HepG2 (cell line): ENCODE results near the gene ESPN. TPM values are rescaled to one million over a fixed set of nuclear protein-coding genes. Genes with fewer than 3 reads are reported as not detected.

Experiments used
- ATAC-seq: fragments of 200-7000 bp; cut with Tn5 transposase; 3 replicates; pipeline ENCODE4 v1.9.1; 2020; ENCODE audit warnings: mild to moderate bottlenecking, moderate library complexity
- BruUV-seq: library from RNA; stranded (reverse); fragments of 400-500 nt; replicated peaks from 2 replicates; lab custom pipeline; 2021; lab: Mats Ljungman, UMichigan
- CTCF ChIA-PET: fragments of 300-600 bp; formaldehyde crosslinking; extraction: SDS; loops from one replicate; lab custom pipeline; 2021; ENCODE audit warnings: low total read pairs, inconsistent platforms, low intra/inter-chr PET ratio; lab: Yijun Ruan, JAX
- POLR2A ChIA-PET: fragments of 350-600 bp; sonication (Branson Sonifier 250); formaldehyde crosslinking; loops from one replicate; lab custom pipeline; 2020; ENCODE audit warnings: antibody characterized with exemption, inconsistent platforms; lab: Yijun Ruan, JAX
- DNase-seq: peaks from one replicate; pipeline ENCODE4 v3.0.0-alpha.2; 2015; ENCODE audit warnings: low spot score
- FAIRE-seq: peaks from 3 replicates; lab custom pipeline; 2011; peaks lifted over from hg19 to GRCh38; lab: Jason Lieb, UNC
- H2AFZ ChIP-seq: one replicate; pipeline ENCODE4 v1.6.1; 2011; ENCODE audit warnings: low read length, inconsistent platforms
- H3K27ac ChIP-seq: fragments of 300-600 bp; 3 replicates; pipeline ENCODE4 v1.8.0; 2011; ENCODE audit warnings: mixed run types, mild to moderate bottlenecking, mixed read lengths, low read length, inconsistent platforms; ENCODE audit not compliant: insufficient read depth; ENCODE audit errors: extremely low read length
- H3K27me3 ChIP-seq, 2 experiments: fragments of 200-600 bp in 1 of 2; 2 replicates in 1 of 2; 3 replicates in 1 of 2; pipeline versions ENCODE4 v1.6.0 to v1.8.0; 2011; ENCODE audit warnings: low read length in 2 of 2, mild to moderate bottlenecking in 2 of 2, moderate library complexity in 2 of 2, inconsistent platforms in 1 of 2; ENCODE audit not compliant: insufficient read depth in 2 of 2, control insufficient read depth in 1 of 2
- H3K36me3 ChIP-seq, 2 experiments: fragments of 200-600 bp in 1 of 2; replicated peaks in 1 of 2; 2 replicates in 1 of 2; 3 replicates in 1 of 2; pipeline versions ENCODE4 v1.5.1 to v1.8.0; 2011; ENCODE audit warnings: low read length in 2 of 2, inconsistent platforms in 1 of 2; ENCODE audit not compliant: insufficient read depth in 2 of 2, control insufficient read depth in 1 of 2
- H3K4me1 ChIP-seq: 2 replicates; pipeline ENCODE4 v1.5.1; 2012; ENCODE audit warnings: low read length, inconsistent platforms; ENCODE audit not compliant: insufficient read depth
- H3K4me2 ChIP-seq: 2 replicates; pipeline ENCODE4 v1.6.0; 2011; ENCODE audit warnings: low read depth, low read length, inconsistent platforms
- H3K4me3 ChIP-seq, 3 experiments: fragments of 200-600 bp in 1 of 3; sonication (generic), shearing (Covaris generic) in 1 of 3; replicated peaks in 1 of 3; 2 replicates each; pipeline ENCODE4 v1.5.1; 2011 to 2016; ENCODE audit warnings: low read length in 3 of 3, inconsistent platforms in 2 of 3, low read depth in 2 of 3, mild to moderate bottlenecking in 2 of 3, control low read depth in 1 of 3, mixed read lengths in 1 of 3; ENCODE audit not compliant: insufficient read depth in 1 of 3
- H3K79me2 ChIP-seq: one replicate; pipeline ENCODE4 v1.6.1; 2011; ENCODE audit warnings: low read length, inconsistent platforms; ENCODE audit not compliant: insufficient read depth
- H3K9ac ChIP-seq: 2 replicates; pipeline ENCODE4 v1.6.0; 2011; ENCODE audit warnings: mild to moderate bottlenecking, low read depth, low read length, inconsistent platforms; ENCODE audit not compliant: insufficient read depth
- H3K9me3 ChIP-seq: 2 replicates; pipeline ENCODE4 v1.5.1; 2012; ENCODE audit warnings: mild to moderate bottlenecking, low read length
- H4K20me1 ChIP-seq: 2 replicates; pipeline ENCODE4 v1.6.0; 2011; ENCODE audit warnings: inconsistent platforms, mild to moderate bottlenecking, low read length, moderate library complexity; ENCODE audit not compliant: insufficient read depth
- CREB1 ChIP-seq, 2 experiments: fragments of 450-650 bp in 1 of 2; IDR thresholded peaks; 2 replicates each; pipeline ENCODE4 v1.6.1; 2016 to 2017; ENCODE audit warnings: control low read depth in 1 of 2, mild to moderate bottlenecking in 1 of 2, missing compliant biosample characterization in 1 of 2, missing genetic modification characterization in 1 of 2
- KMT2B ChIP-seq: IDR thresholded peaks from 2 replicates; pipeline ENCODE4 v1.6.1; 2016; ENCODE audit warnings: missing genetic modification reagents, missing compliant biosample characterization
- NR2F6 ChIP-seq, 2 experiments: IDR thresholded peaks; 2 replicates each; pipeline ENCODE4 v1.6.1; 2016; ENCODE audit warnings: antibody characterized with exemption in 1 of 2, mild to moderate bottlenecking in 1 of 2
- SMAD1 ChIP-seq: sonication (generic); formaldehyde crosslinking; IDR thresholded peaks from 2 replicates; pipeline ENCODE4 v1.4.0; 2020; ENCODE audit warnings: missing genetic modification reagents, low read depth, mild to moderate bottlenecking, borderline replicate concordance
- SMC3 ChIP-seq: IDR thresholded peaks from 2 replicates; pipeline ENCODE4 v1.6.1; 2011; ENCODE audit warnings: low read length, improper control_type of control experiment
- XBP1 ChIP-seq: sonication (generic); formaldehyde crosslinking; IDR thresholded peaks from 2 replicates; pipeline ENCODE4 v1.5.0; 2020; ENCODE audit warnings: missing genetic modification reagents
- ZFP37 ChIP-seq: sonication (generic); formaldehyde crosslinking; IDR thresholded peaks from 2 replicates; pipeline ENCODE4 v1.4.0; 2020; ENCODE audit warnings: missing genetic modification reagents, borderline replicate concordance
- ZMYM4 ChIP-seq: sonication (generic); formaldehyde crosslinking; IDR thresholded peaks from 2 replicates; pipeline ENCODE4 v1.8.1; 2023; ENCODE audit warnings: mild to moderate bottlenecking, missing genetic modification reagents
- ZNF160 ChIP-seq: sonication (generic); formaldehyde crosslinking; IDR thresholded peaks from 2 replicates; pipeline ENCODE4 v1.8.0; 2022; ENCODE audit warnings: mild to moderate bottlenecking, inconsistent platforms, missing genetic modification reagents
- ZNF441 ChIP-seq: sonication (generic); formaldehyde crosslinking; IDR thresholded peaks from 2 replicates; pipeline ENCODE4 v1.7.0; 2021; ENCODE audit warnings: missing genetic modification reagents, borderline replicate concordance
- ZNF720 ChIP-seq: sonication (generic); formaldehyde crosslinking; IDR thresholded peaks from 2 replicates; pipeline ENCODE4 v1.4.0; 2020; ENCODE audit warnings: missing genetic modification reagents
- ZNF768 ChIP-seq: sonication (generic); formaldehyde crosslinking; IDR thresholded peaks from 2 replicates; pipeline ENCODE4 v1.4.0; 2020; ENCODE audit warnings: missing genetic modification reagents
- ZNF878 ChIP-seq: sonication (generic); formaldehyde crosslinking; IDR thresholded peaks from 2 replicates; pipeline ENCODE4 v1.8.1; 2023; ENCODE audit warnings: mild to moderate bottlenecking, missing genetic modification reagents, moderate library complexity
- WGBS: methylation state at CpG from one replicate; pipeline ENCODE4 v1.1.6; 2017; ENCODE audit warnings: low lambda C conversion rate; 5-methylcytosine and 5-hydroxymethylcytosine counted together
- in situ Hi-C: cut with HindIII; loops from 2 replicates; pipeline ENCODE4 v1.10.0; 2017; ENCODE audit warnings: low pct_unique_long_range_greater_than_20kb; ENCODE audit not compliant: extremely low pct_ligation_motif_present
- intact Hi-C: fragments of 100-400 bp; cut with micrococcal nuclease; formaldehyde crosslinking; loops from one replicate; pipeline ENCODE4 v1.10.0; 2022; ENCODE audit not compliant: unreplicated experiment
- polyA plus RNA-seq, 8 experiments: library from polyadenylated mRNA; depleted of rRNA in 3 of 8; stranded (reverse) in 7 of 8; unstranded in 1 of 8; fragments of >200 nt; fragmentation: Illumina TruSeq in 4 of 8; extraction: Trizol in 4 of 8; gene quantifications; 2 replicates each; pipeline versions ENCODE4 v1.2.1 to v1.2.3, GENCODE V29; 2011 to 2016; ENCODE audit warnings: low read depth in 4 of 8, missing spikeins in 1 of 8, mixed read lengths in 1 of 8; ENCODE audit not compliant: insufficient read depth in 1 of 8
- total RNA-seq, 5 experiments: library from RNA; depleted of rRNA; stranded (reverse); fragments of >200 nt; fragmentation: Illumina TruSeq; extraction: Trizol; gene quantifications; 2 replicates each; pipeline ENCODE4 v1.2.3, GENCODE V29; 2016; ENCODE audit warnings: low read depth in 1 of 5
- TF ChIP-seq, protein P1 (sequence below): sonication (generic); formaldehyde crosslinking; IDR thresholded peaks from 2 replicates; pipeline ENCODE4 v1.5.1; 2020; ENCODE audit warnings: missing genetic modification reagents, mild to moderate bottlenecking, borderline replicate concordance
- TF ChIP-seq, protein P2 (sequence below): sonication (generic); formaldehyde crosslinking; IDR thresholded peaks from 2 replicates; pipeline ENCODE4 v1.4.0; 2020; ENCODE audit warnings: mild to moderate bottlenecking, missing genetic modification reagents, borderline replicate concordance
- TF ChIP-seq, protein P3 (sequence below): sonication (generic); formaldehyde crosslinking; IDR thresholded peaks from 2 replicates; pipeline ENCODE4 v1.4.0; 2020; ENCODE audit warnings: missing genetic modification reagents, borderline replicate concordance

ESPN gene
- total and polyA plus RNA-seq, 2 of the 13 experiments (the other 11 are each of a cell fraction or from before 2014, with no cell fraction given), result 48.6 to 54.2 TPM

DNA sequence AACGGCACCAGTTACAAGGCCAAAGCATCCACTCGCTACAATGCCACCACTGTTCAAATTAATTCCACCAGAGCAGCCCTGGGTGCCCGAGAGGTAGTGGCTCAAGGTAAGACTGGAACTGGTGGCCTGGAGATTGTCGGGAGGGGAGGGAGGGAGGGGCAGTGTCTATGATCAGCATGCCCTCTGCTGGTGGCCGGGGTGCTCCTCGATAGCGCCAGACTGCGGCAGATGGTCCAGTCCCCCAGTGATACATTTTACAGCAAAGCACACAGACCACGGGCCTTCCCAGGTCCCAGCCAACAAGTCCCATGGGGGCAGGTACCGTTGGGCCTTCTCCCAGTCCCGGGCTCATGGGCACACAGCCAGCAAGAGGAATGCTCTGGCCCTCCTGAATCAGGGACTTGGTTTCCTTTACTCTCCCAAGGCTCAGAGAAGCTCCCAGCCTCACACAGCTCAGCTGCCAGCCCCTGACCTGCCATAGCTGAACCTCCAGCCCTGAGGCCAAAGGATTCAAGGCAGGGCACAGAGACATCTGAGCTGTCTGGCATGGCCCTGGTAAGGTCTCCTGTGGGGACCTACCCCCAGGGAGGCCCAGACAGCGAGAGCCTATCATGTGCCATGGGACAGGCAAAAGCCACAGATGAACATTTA lies 46.4 kb upstream of the ESPN start:
- WGBS, result 55% methylated on average over 4 of the region's 12 CpGs
- peak; percentile 4 for FAIRE-seq
- intact Hi-C loops (loop anchor here (1.0 kb wide), 2 partner anchors 26 to 30 kb away; no protein-coding TSS in a partner anchor), in situ Hi-C loops (no loop called here)
- 0 out of 2 replicates have a peak, but pooled peaks cover 4% of the 10 kb centered on the region for H4K20me1 ChIP-seq
- no peaks in the 10 kb centered on the region for H3K36me3 ChIP-seq
- no peaks in the 10 kb centered on the region for H3K27me3 ChIP-seq
- no peak overlapping the region for H3K4me3 ChIP-seq
- no peak overlapping the region for H3K9ac ChIP-seq
- H3K27ac ChIP-seq, result no peak overlapping the region
- no peak for DNase-seq
- ATAC-seq, result peak; percentile 96
- peak overlapping the region; percentile 43; the same call in 1 of the 2 replicates for H3K4me2 ChIP-seq
- H2AFZ ChIP-seq, result no peak overlapping the region
- no TSS peak for BruUV-seq
- H3K4me1 ChIP-seq, result peaks cover 6% of the 10 kb centered on the region
- peaks cover 23% of the 10 kb centered on the region for H3K79me2 ChIP-seq
- ChIA-PET CTCF (interaction anchor here (0.8 to 1.1 kb wide), 2 partner anchors 31 kb away, joined by 3 read pairs; no protein-coding TSS in a partner anchor), POLR2A (interaction anchor here (1.2 kb wide), 1 partner anchor 18 kb away, joined by 3 read pairs; no protein-coding TSS in a partner anchor)
- no peaks in the 10 kb centered on the region for H3K9me3 ChIP-seq
- TF ChIP-seq NR2F6 (IDR thresholded peaks at IDR 0.05) (no peak), NR2F6 (CRISPR knock-in tag; IDR thresholded peaks at IDR 0.05) (no peak), XBP1 (no peak), CREB1 (IDR thresholded peaks at IDR 0.05) (no peak), CREB1 (CRISPR knock-in tag; IDR thresholded peaks at IDR 0.05) (no peak), KMT2B (CRISPR knock-in tag) (no peak), ZNF160 (CRISPR knock-in tag) (no peak), SMAD1 (CRISPR knock-in tag) (no peak), ZMYM4 (peak; percentile 23; the same call in 1 of the 2 replicates), ZFP37 (no peak), ZNF720 (CRISPR knock-in tag) (no peak), ZNF768 (peak; percentile 83), ZNF878 (CRISPR knock-in tag) (no peak), ZNF441 (CRISPR knock-in tag) (no peak), SMC3 (peak; percentile 16; the same call in 1 of the 2 replicates)
- TF ChIP-seq, protein P1, sequence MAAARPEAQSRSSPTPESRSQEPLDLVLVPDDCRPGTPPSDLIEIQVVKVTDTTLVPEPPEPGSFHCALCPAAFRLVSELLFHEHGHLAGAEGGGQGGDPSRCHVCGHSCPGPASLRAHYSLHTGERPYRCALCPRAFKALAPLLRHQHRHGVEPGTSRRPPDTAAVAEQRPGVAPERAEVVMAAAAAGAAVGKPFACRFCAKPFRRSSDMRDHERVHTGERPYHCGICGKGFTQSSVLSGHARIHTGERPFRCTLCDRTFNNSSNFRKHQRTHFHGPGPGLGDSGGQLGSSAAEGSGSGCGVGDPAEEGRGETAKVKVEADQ (CRISPR knock-in tag), result no peak
- TF ChIP-seq, protein P2, sequence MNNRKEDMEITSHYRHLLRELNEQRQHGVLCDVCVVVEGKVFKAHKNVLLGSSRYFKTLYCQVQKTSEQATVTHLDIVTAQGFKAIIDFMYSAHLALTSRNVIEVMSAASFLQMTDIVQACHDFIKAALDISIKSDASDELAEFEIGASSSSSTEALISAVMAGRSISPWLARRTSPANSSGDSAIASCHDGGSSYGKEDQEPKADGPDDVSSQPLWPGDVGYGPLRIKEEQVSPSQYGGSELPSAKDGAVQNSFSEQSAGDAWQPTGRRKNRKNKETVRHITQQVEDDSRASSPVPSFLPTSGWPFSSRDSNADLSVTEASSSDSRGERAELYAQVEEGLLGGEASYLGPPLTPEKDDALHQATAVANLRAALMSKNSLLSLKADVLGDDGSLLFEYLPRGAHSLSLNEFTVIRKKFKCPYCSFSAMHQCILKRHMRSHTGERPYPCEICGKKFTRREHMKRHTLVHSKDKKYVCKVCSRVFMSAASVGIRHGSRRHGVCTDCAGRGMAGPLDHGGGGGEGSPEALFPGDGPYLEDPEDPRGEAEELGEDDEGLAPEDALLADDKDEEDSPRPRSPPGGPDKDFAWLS (CRISPR knock-in tag), result no peak
- TF ChIP-seq, protein P3, sequence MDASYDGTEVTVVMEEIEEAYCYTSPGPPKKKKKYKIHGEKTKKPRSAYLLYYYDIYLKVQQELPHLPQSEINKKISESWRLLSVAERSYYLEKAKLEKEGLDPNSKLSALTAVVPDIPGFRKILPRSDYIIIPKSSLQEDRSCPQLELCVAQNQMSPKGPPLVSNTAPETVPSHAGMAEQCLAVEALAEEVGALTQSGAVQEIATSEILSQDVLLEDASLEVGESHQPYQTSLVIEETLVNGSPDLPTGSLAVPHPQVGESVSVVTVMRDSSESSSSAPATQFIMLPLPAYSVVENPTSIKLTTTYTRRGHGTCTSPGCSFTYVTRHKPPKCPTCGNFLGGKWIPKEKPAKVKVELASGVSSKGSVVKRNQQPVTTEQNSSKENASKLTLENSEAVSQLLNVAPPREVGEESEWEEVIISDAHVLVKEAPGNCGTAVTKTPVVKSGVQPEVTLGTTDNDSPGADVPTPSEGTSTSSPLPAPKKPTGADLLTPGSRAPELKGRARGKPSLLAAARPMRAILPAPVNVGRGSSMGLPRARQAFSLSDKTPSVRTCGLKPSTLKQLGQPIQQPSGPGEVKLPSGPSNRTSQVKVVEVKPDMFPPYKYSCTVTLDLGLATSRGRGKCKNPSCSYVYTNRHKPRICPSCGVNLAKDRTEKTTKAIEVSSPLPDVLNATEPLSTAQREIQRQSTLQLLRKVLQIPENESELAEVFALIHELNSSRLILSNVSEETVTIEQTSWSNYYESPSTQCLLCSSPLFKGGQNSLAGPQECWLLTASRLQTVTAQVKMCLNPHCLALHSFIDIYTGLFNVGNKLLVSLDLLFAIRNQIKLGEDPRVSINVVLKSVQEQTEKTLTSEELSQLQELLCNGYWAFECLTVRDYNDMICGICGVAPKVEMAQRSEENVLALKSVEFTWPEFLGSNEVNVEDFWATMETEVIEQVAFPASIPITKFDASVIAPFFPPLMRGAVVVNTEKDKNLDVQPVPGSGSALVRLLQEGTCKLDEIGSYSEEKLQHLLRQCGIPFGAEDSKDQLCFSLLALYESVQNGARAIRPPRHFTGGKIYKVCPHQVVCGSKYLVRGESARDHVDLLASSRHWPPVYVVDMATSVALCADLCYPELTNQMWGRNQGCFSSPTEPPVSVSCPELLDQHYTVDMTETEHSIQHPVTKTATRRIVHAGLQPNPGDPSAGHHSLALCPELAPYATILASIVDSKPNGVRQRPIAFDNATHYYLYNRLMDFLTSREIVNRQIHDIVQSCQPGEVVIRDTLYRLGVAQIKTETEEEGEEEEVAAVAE (CRISPR knock-in tag), result no peak
